ENCODE measurements around the gene ZYX. TPM values are rescaled to one million over a fixed set of nuclear protein-coding genes. Genes with fewer than 3 reads are reported as not detected.

Gene ZYX
- total RNA-seq, 1 experiment from 2014 or later, result 132 TPM

DNA sequence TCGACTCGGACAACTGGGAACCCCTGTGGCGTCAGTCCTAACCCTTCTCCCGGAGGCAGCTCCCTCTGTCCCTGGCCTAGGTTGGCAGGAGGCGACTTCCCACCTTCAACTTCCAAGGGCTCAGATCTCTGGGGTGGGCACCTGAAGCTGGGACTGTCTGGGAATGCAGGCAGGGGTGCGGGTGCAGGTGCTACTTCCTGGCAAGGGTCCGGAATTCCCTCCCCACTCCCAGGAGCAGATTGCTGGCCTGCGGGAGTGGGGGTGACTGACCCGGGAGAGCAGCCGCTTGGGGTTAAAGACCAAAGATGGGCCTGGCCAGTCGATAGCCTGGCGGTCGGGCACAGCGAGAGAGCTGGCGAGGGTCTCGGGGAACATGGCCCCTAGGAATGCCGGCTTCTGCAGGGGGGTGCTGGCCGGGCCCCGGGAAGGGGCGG, 27.1 kb downstream of the ZYX start:
- ChIA-PET CTCF (interaction anchor here (0.6 kb wide), 1 partner anchor 34 kb away, joined by 3 read pairs; no protein-coding TSS in a partner anchor), POLR2A (ENCODE audit: low non-redundant PET) (no interaction called here)
- no peak overlapping the region for H3K27ac ChIP-seq (ENCODE audit: low read depth, low read length, poor library complexity, severe bottlenecking)
- no peaks in the 10 kb centered on the region for H3K27me3 ChIP-seq (replicated peaks; ENCODE audit: insufficient read depth, low read depth, low read length, poor library complexity)
- DNase-seq (ENCODE audit: low spot score), result no peak
- H3K4me1 ChIP-seq (ENCODE audit: insufficient read depth, low read length, poor library complexity, severe bottlenecking), result peaks cover 38% of the 10 kb centered on the region
- H3K9me3 ChIP-seq (ENCODE audit: low read depth, low read length, poor library complexity, severe bottlenecking), result no peaks in the 10 kb centered on the region
- H3K4me3 ChIP-seq (ENCODE audit: low read depth, low read length, poor library complexity, severe bottlenecking), result no peak overlapping the region
- intact Hi-C loops (cut with micrococcal nuclease; ENCODE audit: unreplicated experiment), result no loop called here
- no peaks in the 10 kb centered on the region for H3K36me3 ChIP-seq (ENCODE audit: insufficient read depth, low read length, poor library complexity, severe bottlenecking)
- TF ChIP-seq, protein P1, sequence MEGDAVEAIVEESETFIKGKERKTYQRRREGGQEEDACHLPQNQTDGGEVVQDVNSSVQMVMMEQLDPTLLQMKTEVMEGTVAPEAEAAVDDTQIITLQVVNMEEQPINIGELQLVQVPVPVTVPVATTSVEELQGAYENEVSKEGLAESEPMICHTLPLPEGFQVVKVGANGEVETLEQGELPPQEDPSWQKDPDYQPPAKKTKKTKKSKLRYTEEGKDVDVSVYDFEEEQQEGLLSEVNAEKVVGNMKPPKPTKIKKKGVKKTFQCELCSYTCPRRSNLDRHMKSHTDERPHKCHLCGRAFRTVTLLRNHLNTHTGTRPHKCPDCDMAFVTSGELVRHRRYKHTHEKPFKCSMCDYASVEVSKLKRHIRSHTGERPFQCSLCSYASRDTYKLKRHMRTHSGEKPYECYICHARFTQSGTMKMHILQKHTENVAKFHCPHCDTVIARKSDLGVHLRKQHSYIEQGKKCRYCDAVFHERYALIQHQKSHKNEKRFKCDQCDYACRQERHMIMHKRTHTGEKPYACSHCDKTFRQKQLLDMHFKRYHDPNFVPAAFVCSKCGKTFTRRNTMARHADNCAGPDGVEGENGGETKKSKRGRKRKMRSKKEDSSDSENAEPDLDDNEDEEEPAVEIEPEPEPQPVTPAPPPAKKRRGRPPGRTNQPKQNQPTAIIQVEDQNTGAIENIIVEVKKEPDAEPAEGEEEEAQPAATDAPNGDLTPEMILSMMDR (conservative IDR thresholded peaks at IDR 0.05; ENCODE audit: low read depth, low read length), result no peak
- no peak for TF ChIP-seq EZH2 (IDR thresholded peaks at IDR 0.05; ENCODE audit: borderline replicate concordance, low read depth, low read length, poor library complexity, severe bottlenecking)
- no TSS peak for BruUV-seq (replicated peaks)

DNA sequence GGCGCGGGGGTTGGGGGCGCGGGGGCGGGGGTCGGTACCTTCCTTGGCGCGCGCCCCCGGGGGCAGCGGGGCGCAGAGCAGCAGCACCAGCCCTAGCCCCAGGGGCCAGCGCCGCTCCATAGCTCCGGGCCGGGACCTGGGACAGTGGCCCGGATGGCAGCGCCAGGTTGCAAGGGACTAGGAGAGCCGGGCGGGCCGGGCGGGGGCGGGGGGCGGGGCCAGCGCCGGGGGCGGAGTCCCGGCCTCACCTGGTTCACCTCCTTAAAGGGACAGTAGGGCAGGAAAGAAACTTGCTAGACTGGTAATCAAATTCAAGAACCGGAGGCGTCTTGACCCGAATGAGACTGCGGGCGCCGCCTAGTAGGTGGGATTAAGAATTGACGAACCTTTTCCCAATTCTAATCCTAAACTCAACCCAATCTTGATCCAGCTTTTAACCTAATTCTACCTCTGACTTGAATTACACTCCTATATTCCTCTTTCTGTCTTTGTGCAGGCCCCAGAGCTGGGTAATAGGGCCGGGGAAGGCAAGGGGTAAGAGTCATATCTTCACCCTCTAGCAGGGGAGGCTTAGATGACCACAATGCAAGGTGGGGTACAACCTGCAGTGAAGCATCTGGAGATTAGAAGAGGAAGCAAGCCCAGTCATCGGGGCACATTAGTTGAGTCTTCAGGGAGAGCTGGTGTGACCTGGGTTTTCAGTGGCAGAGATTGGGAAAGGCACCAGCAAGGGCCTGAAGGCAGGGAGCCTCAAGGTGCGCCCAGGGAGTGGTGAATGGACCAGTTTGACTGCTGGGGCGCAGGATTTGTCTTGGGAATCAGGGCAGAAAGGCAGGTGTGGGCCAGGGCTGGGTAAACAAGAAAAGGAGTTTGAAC, 27.8 kb downstream of the ZYX start, which contains the start of gene EPHA1:
Gene EPHA1, minus strand, starts transcription at position 171 of the 876 bp plus-strand sequence. Its CDS starts 51 bp downstream, at position 120.
- Histone ChIP-seq H3K4me1 (ENCODE audit: insufficient read depth, low read length, poor library complexity, severe bottlenecking) (peaks cover 38% of the 10 kb centered on the region), H3K9me3 (ENCODE audit: low read depth, low read length, poor library complexity, severe bottlenecking) (no peaks in the 10 kb centered on the region), H3K4me3 (ENCODE audit: low read depth, low read length, poor library complexity, severe bottlenecking) (no peak within 1 kb of the TSS), H3K27me3 (replicated peaks; ENCODE audit: insufficient read depth, low read depth, low read length, poor library complexity) (no peaks in the 10 kb centered on the region), H3K36me3 (ENCODE audit: insufficient read depth, low read length, poor library complexity, severe bottlenecking) (no peaks in the 10 kb centered on the region), H3K27ac (ENCODE audit: low read depth, low read length, poor library complexity, severe bottlenecking) (no peak within 1 kb of the TSS)
- TF ChIP-seq EZH2 (IDR thresholded peaks at IDR 0.05; ENCODE audit: borderline replicate concordance, low read depth, low read length, poor library complexity, severe bottlenecking), result no peak
- TF ChIP-seq, protein P1 (conservative IDR thresholded peaks at IDR 0.05; ENCODE audit: low read depth, low read length), result 0 out of 2 replicates have a peak, but pooled peaks have one; percentile 22
- no peak for DNase-seq (ENCODE audit: low spot score)
- ChIA-PET CTCF (interaction anchor here (0.6 kb wide), 1 partner anchor 33 kb away, joined by 3 read pairs; no protein-coding TSS in a partner anchor), POLR2A (ENCODE audit: low non-redundant PET) (no interaction called here)
- intact Hi-C loops (cut with micrococcal nuclease; ENCODE audit: unreplicated experiment), result no loop called here
- BruUV-seq (replicated peaks), result no TSS peak

DNA sequence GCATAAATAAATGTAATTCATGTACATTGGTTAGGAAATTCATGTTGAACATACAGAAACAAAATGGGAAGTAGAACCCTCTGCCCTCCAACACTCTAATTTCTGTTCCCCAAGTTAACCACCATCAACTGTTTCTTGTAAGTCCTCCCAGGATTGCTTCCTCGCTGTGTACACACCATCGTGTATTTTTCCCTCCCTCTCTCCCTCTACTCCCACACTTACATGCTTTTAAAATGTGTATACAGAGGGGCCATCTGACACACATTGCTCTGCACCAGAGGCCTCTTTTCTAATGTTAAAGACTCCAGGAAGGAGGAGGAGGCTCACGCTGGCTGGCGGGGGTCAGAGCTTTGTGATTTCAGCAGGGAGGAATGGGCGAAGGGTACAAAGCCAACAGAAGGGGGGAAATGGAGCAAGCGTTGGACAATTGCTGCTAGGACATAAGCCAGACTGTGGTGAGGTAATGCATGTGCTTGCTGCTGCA, 29.4 kb downstream of the ZYX start:
- POLR2A ChIA-PET (ENCODE audit: low non-redundant PET), result no interaction called here
- TF ChIP-seq, protein P1 (conservative IDR thresholded peaks at IDR 0.05; ENCODE audit: low read depth, low read length), result no peak
- no peak for TF ChIP-seq EZH2 (IDR thresholded peaks at IDR 0.05; ENCODE audit: borderline replicate concordance, low read depth, low read length, poor library complexity, severe bottlenecking)
- DNase-seq (ENCODE audit: low spot score), result no peak
- Histone ChIP-seq H3K36me3 (ENCODE audit: insufficient read depth, low read length, poor library complexity, severe bottlenecking) (no peaks in the 10 kb centered on the region), H3K4me3 (ENCODE audit: low read depth, low read length, poor library complexity, severe bottlenecking) (no peak overlapping the region), H3K27me3 (replicated peaks; ENCODE audit: insufficient read depth, low read depth, low read length, poor library complexity) (no peaks in the 10 kb centered on the region), H3K4me1 (ENCODE audit: insufficient read depth, low read length, poor library complexity, severe bottlenecking) (peaks cover 31% of the 10 kb centered on the region), H3K9me3 (ENCODE audit: low read depth, low read length, poor library complexity, severe bottlenecking) (no peaks in the 10 kb centered on the region), H3K27ac (ENCODE audit: low read depth, low read length, poor library complexity, severe bottlenecking) (no peak overlapping the region)
- CTCF ChIA-PET, result no interaction called here
- no TSS peak for BruUV-seq (replicated peaks)
- intact Hi-C loops (cut with micrococcal nuclease; ENCODE audit: unreplicated experiment), result no loop called here

All from A673 (cell line).